Measurements from ENCODE around the gene CRTC2. TPM values are rescaled to one million over a fixed set of nuclear protein-coding genes. Genes with fewer than 3 reads are reported as not detected.

CRTC2 gene
- total and polyA plus RNA-seq, 2 experiments from 2014 or later = 10.6 to 20.7 TPM

DNA sequence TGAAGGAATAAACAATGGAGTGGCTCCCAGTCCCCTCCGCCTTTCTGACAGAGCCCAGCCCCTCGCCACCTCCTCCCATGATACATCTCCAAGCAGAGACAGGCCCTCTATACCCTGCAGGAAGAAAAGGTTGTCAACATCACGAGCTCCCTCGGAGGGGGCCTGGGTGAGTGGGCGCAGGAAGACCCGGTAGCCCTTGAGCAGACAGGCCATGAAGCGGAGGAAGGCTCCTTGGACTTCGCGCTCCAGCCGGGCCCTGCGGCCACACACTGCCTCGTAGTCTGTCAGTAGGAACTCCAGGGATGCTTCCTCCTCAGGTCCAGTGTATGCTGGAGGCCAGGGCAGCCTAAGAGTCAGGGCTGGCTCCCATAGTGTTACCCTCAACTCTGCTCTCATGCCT is 18.9 kb downstream of the CRTC2 start:
- Mint-ChIP-seq H3K4me1 (peaks cover 1% of the 10 kb centered on the region; the same call in 1 of the 3 replicates), H3K4me3 (no peak overlapping the region), H3K9me3 (no peaks in the 10 kb centered on the region), H3K27me3 (ENCODE audit: insufficient read depth, low read depth, poor library complexity) (peaks cover 15% of the 10 kb centered on the region), H3K36me3 (ENCODE audit: low read depth) (peaks cover 73% of the 10 kb centered on the region), H3K27ac (no peak overlapping the region)
- peaks cover 2% of the 10 kb centered on the region for H3K79me2 ChIP-seq (replicated peaks; ENCODE audit: insufficient read depth)
- no peak overlapping the region for H3K4me2 ChIP-seq
- H3K27ac ChIP-seq (ENCODE audit: low read depth) = no peak overlapping the region
- ATAC-seq (no peak), DNase-seq (ENCODE audit: low spot score) (no peak)
- H3K27me3 ChIP-seq (ENCODE audit: insufficient read depth) = no peaks in the 10 kb centered on the region
- no peaks in the 10 kb centered on the region for H3K9me2 ChIP-seq (ENCODE audit: insufficient read depth)
- H4K20me1 ChIP-seq (replicated peaks; ENCODE audit: insufficient read depth) = no peaks in the 10 kb centered on the region
- TF ChIP-seq ZNF462 (CRISPR knock-in tag; IDR thresholded peaks at IDR 0.05) (no peak), POLR2AphosphoS5 (IDR thresholded peaks at IDR 0.05; ENCODE audit: low read depth) (no peak), REST (IDR thresholded peaks at IDR 0.05; ENCODE audit: unreplicated experiment) (no peak), JUNB (IDR thresholded peaks at IDR 0.05; ENCODE audit: unreplicated experiment) (no peak), ZNF114 (CRISPR knock-in tag; IDR thresholded peaks at IDR 0.05) (no peak), CREB1 (CRISPR knock-in tag; IDR thresholded peaks at IDR 0.05; ENCODE audit: low read depth) (no peak), EZH2phosphoT487 (IDR thresholded peaks at IDR 0.05; ENCODE audit: unreplicated experiment) (no peak), CTCF (conservative IDR thresholded peaks at IDR 0.05; ENCODE audit: low read depth in 2 of 2) (no peak), NANOG (IDR thresholded peaks at IDR 0.05; ENCODE audit: borderline replicate concordance) (no peak), EZH2 (IDR thresholded peaks at IDR 0.05; ENCODE audit: low read depth, unreplicated experiment) (no peak), STAT1 (IDR thresholded peaks at IDR 0.05; ENCODE audit: unreplicated experiment) (no peak), ZNF331 (CRISPR knock-in tag; IDR thresholded peaks at IDR 0.05; ENCODE audit: low read depth) (no peak)
- TF ChIP-seq, protein P1, sequence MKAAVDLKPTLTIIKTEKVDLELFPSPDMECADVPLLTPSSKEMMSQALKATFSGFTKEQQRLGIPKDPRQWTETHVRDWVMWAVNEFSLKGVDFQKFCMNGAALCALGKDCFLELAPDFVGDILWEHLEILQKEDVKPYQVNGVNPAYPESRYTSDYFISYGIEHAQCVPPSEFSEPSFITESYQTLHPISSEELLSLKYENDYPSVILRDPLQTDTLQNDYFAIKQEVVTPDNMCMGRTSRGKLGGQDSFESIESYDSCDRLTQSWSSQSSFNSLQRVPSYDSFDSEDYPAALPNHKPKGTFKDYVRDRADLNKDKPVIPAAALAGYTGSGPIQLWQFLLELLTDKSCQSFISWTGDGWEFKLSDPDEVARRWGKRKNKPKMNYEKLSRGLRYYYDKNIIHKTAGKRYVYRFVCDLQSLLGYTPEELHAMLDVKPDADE (IDR thresholded peaks at IDR 0.05) = no peak
- H3K36me3 ChIP-seq (ENCODE audit: insufficient read depth) = peaks cover 20% of the 10 kb centered on the region
- H3K4me3 ChIP-seq = no peak overlapping the region
- H3F3A ChIP-seq (replicated peaks; ENCODE audit: low read depth) = no peaks in the 10 kb centered on the region
- H3K4me1 ChIP-seq (ENCODE audit: insufficient read depth) = no peaks in the 10 kb centered on the region
- H2AFZ ChIP-seq = no peak overlapping the region
